NB4 (cell line): ENCODE measurements around the gene DHPS.

Source experiments
- CTCF ChIP-seq: IDR thresholded peaks from one replicate; pipeline ENCODE4 v1.5.1; 2012; ENCODE audit warnings: low read depth, low read length
- MAX ChIP-seq: IDR thresholded peaks from 2 replicates; pipeline ENCODE4 v1.6.1; 2011; ENCODE audit warnings: low read depth, low read length
- POLR2A ChIP-seq: IDR thresholded peaks from 2 replicates; pipeline ENCODE4 v1.6.1; 2011; ENCODE audit warnings: mild to moderate bottlenecking; ENCODE audit not compliant: insufficient read length; ENCODE audit errors: extremely low read depth

- TF ChIP-seq CTCF (no peak), POLR2A (no peak), MAX (no peak)
Observed at GRCh38 chr19:12646551-12646950, 35.1 kb downstream of the DHPS start.
